ENCODE measurements around the gene MYO9A. TPM values are rescaled to one million over a fixed set of nuclear protein-coding genes. Genes with fewer than 3 reads are reported as not detected.

MYO9A gene
- total RNA-seq, 1 experiment from 2014 or later, result 41.6 TPM

GRCh38 chr15:72096796-72097195 is 21.2 kb downstream of the MYO9A start:
- intact Hi-C loops (cut with micrococcal nuclease; ENCODE audit: unreplicated experiment), result no loop called here
- no peaks in the 10 kb centered on the region for H3K36me3 ChIP-seq (ENCODE audit: control insufficient read depth, insufficient read depth, low read length)
- DNase-seq (ENCODE audit: low read depth, low spot score) (no peak), ATAC-seq (no peak)
- CTCF ChIA-PET, result no interaction called here
- POLR2A ChIA-PET, result no interaction called here
- TF ChIP-seq POLR2AphosphoS5 (IDR thresholded peaks at IDR 0.05; ENCODE audit: low read depth, low read length) (no peak), CTCF (IDR thresholded peaks at IDR 0.05) (no peak), REST (IDR thresholded peaks at IDR 0.05; ENCODE audit: insufficient read depth in 1 of 2, low read depth in 2 of 2, low read length in 1 of 2) (no peak), TCF7L2 (IDR thresholded peaks at IDR 0.05; ENCODE audit: low read depth, low read length) (no peak), SIN3A (IDR thresholded peaks at IDR 0.05; ENCODE audit: borderline replicate concordance, insufficient read depth, low read depth, low read length) (no peak)
- no peaks in the 10 kb centered on the region for H3K27me3 ChIP-seq (ENCODE audit: control insufficient read depth, insufficient read depth, low read length)
- no peak overlapping the region for H3K4me3 ChIP-seq (ENCODE audit: low read depth in 2 of 2, low read length in 2 of 2)
- TSS peak; percentile 52 for BruUV-seq (replicated peaks)
- in situ Hi-C loops (cut with HindIII; ENCODE audit: low pct_unique_long_range_greater_than_20kb, low sequenced_read_pairs), result no loop called here
- H3K27ac ChIP-seq (ENCODE audit: low read length), result no peak overlapping the region
- no peaks in the 10 kb centered on the region for H3K9me3 ChIP-seq (ENCODE audit: control insufficient read depth, insufficient read depth, low read depth, low read length)
- H3K4me1 ChIP-seq (ENCODE audit: control insufficient read depth, insufficient read depth, low read length), result no peaks in the 10 kb centered on the region

- no peaks in the 10 kb centered on the region for H3K4me1 ChIP-seq (ENCODE audit: control insufficient read depth, insufficient read depth, low read length)
- DNase-seq (ENCODE audit: low read depth, low spot score) (no peak), ATAC-seq (no peak)
- CTCF ChIA-PET, result no interaction called here
- no peak overlapping the region for H3K27ac ChIP-seq (ENCODE audit: low read length)
- BruUV-seq (replicated peaks), result no TSS peak
- H3K27me3 ChIP-seq (ENCODE audit: control insufficient read depth, insufficient read depth, low read length), result no peaks in the 10 kb centered on the region
- no peaks in the 10 kb centered on the region for H3K36me3 ChIP-seq (ENCODE audit: control insufficient read depth, insufficient read depth, low read length)
- POLR2A ChIA-PET, result no interaction called here
- no peaks in the 10 kb centered on the region for H3K9me3 ChIP-seq (ENCODE audit: control insufficient read depth, insufficient read depth, low read depth, low read length)
- in situ Hi-C loops (cut with HindIII; ENCODE audit: low pct_unique_long_range_greater_than_20kb, low sequenced_read_pairs), result no loop called here
- intact Hi-C loops (cut with micrococcal nuclease; ENCODE audit: unreplicated experiment), result no loop called here
- TF ChIP-seq POLR2AphosphoS5 (IDR thresholded peaks at IDR 0.05; ENCODE audit: low read depth, low read length), result no peak
- TF ChIP-seq REST (IDR thresholded peaks at IDR 0.05; ENCODE audit: insufficient read depth in 1 of 2, low read depth in 2 of 2, low read length in 1 of 2), result no peak
- TF ChIP-seq TCF7L2 (IDR thresholded peaks at IDR 0.05; ENCODE audit: low read depth, low read length), result no peak
- no peak for TF ChIP-seq CTCF (IDR thresholded peaks at IDR 0.05)
- no peak for TF ChIP-seq SIN3A (IDR thresholded peaks at IDR 0.05; ENCODE audit: borderline replicate concordance, insufficient read depth, low read depth, low read length)
- no peak overlapping the region for H3K4me3 ChIP-seq (ENCODE audit: low read depth in 2 of 2, low read length in 2 of 2)
Measured at GRCh38 chr15:72092691-72093090, 25.3 kb downstream of the MYO9A start.

Measured in Panc1 (cell line).